CD4-positive, CD25-positive, alpha-beta regulatory T cell (primary cell): ENCODE results near the gene TTC31. TPM values are rescaled to one million over a fixed set of nuclear protein-coding genes. Genes with fewer than 3 reads are reported as not detected.

Experiments used
- ATAC-seq, 2 donors: fragments of 150-1000 bp; cut with Tn5 transposase; one replicate each; pipeline ENCODE4 v1.10.0; 2021; ENCODE audit warnings: low read depth in 2 of 2, moderate number of reproducible peaks in 2 of 2, moderate library complexity in 1 of 2
- DNase-seq, 3 donors: peaks; one replicate each; pipeline versions ENCODE4 v3.0.0 to v3.0.0-alpha.2; 2012 to 2022; ENCODE audit warnings: mixed read lengths in 1 of 3
- H3K27ac ChIP-seq: one replicate; pipeline ENCODE4 v1.7.0; 2013; ENCODE audit warnings: mild to moderate bottlenecking, low read length; ENCODE audit not compliant: insufficient read depth, poor library complexity, severe bottlenecking
- H3K27me3 ChIP-seq: one replicate; pipeline ENCODE4 v1.7.0; 2013; ENCODE audit warnings: low read length; ENCODE audit not compliant: control insufficient read depth, insufficient read depth
- H3K36me3 ChIP-seq: one replicate; pipeline ENCODE4 v1.7.0; 2013; ENCODE audit warnings: mild to moderate bottlenecking, low read length, moderate library complexity; ENCODE audit not compliant: control insufficient read depth, insufficient read depth
- H3K4me1 ChIP-seq: 2 replicates; pipeline ENCODE4 v1.7.0; 2013; ENCODE audit warnings: mild to moderate bottlenecking, low read length; ENCODE audit not compliant: insufficient read depth, control insufficient read depth, poor library complexity, severe bottlenecking
- H3K4me3 ChIP-seq: one replicate; pipeline ENCODE4 v1.7.0; 2013; ENCODE audit warnings: low read depth, mild to moderate bottlenecking, low read length, moderate library complexity
- H3K9me3 ChIP-seq, 2 experiments: 1 replicate in 1 of 2; 2 replicates in 1 of 2; pipeline ENCODE4 v1.7.0; 2013; ENCODE audit warnings: low read length in 2 of 2, mild to moderate bottlenecking in 1 of 2, moderate library complexity in 1 of 2; ENCODE audit not compliant: control insufficient read depth in 2 of 2
- H3K27ac Mint-ChIP-seq, 3 donors: one replicate each; pipeline ENCODE4 v1.8.0; 2020 to 2022; ENCODE audit warnings: mild to moderate bottlenecking in 3 of 3, mixed read lengths in 3 of 3, moderate library complexity in 2 of 3
- H3K27me3 Mint-ChIP-seq: one replicate; pipeline ENCODE4 v1.8.0; 2022; ENCODE audit warnings: mild to moderate bottlenecking, mixed read lengths
- H3K36me3 Mint-ChIP-seq: one replicate; pipeline ENCODE4 v1.8.0; 2020; ENCODE audit warnings: mixed read lengths
- H3K4me1 Mint-ChIP-seq, 4 donors: one replicate each; pipeline ENCODE4 v1.8.0; 2020 to 2022; ENCODE audit warnings: mixed read lengths in 4 of 4, mild to moderate bottlenecking in 1 of 4
- H3K4me3 Mint-ChIP-seq, 4 donors: one replicate each; pipeline ENCODE4 v1.8.0; 2020 to 2022; ENCODE audit warnings: mild to moderate bottlenecking in 4 of 4, mixed read lengths in 4 of 4, moderate library complexity in 3 of 4
- H3K9me3 Mint-ChIP-seq, 7 donors: one replicate each; pipeline ENCODE4 v1.8.0; 2020 to 2022; ENCODE audit warnings: mixed read lengths in 7 of 7, mild to moderate bottlenecking in 3 of 7, moderate library complexity in 2 of 7
- polyA plus RNA-seq, 4 donors: library from polyadenylated mRNA; unstranded; fragments of 300-500 nt; fragmentation: Illumina TruSeq; gene quantifications; one replicate each; pipeline ENCODE4 v1.2.3, GENCODE V29; 2021
- total RNA-seq: library from RNA; stranded (reverse); gene quantifications from one replicate; pipeline ENCODE4 v1.2.3, GENCODE V29; 2022

Gene TTC31
- total and polyA plus RNA-seq, 5 donors from 2014 or later, result 21.7 to 38.7 (median 23.4) TPM

GRCh38 chr2:74529357-74530238, 46.7 kb downstream of the TTC31 start, which contains the start of the genes AUP1 and HTRA2:
TSS of gene AUP1 (minus strand) at chr2:74529706. CDS start at chr2:74529629, 77 bp downstream.
TSS of gene HTRA2 (plus strand) at chr2:74529933. CDS start at chr2:74530007, 74 bp downstream.
- Mint-ChIP-seq H3K27ac (peak within 1 kb of the TSS; percentile 92 to 95 (median 94)), H3K27me3 (no peaks in the 10 kb centered on the region), H3K4me1 (peaks cover 7 to 51% (median 30%) of the 10 kb centered on the region in 4 donors), H3K36me3 (peaks cover 37% of the 10 kb centered on the region), H3K9me3 (no peaks in the 10 kb centered on the region), H3K4me3 (peak within 1 kb of the TSS; percentile 87 to 96 (median 94))
- peak; percentile 91 to 92 for ATAC-seq
- no peaks in the 10 kb centered on the region for H3K27me3 ChIP-seq
- peak within 1 kb of the TSS; percentile 75 for H3K4me3 ChIP-seq
- DNase-seq, result peak; percentile 78 to 98 (median 88)
- peaks cover 27% of the 10 kb centered on the region for H3K4me1 ChIP-seq
- peaks cover 23% of the 10 kb centered on the region for H3K36me3 ChIP-seq
- H3K9me3 ChIP-seq, result no peaks in the 10 kb centered on the region
- H3K27ac ChIP-seq, result peak within 1 kb of the TSS; percentile 89

- peak overlapping the region; percentile 87 to 96 (median 94) for H3K4me3 Mint-ChIP-seq
- peak overlapping the region; percentile 89 to 95 (median 94) for H3K27ac Mint-ChIP-seq
- Histone ChIP-seq H3K36me3 (peaks cover 23% of the 10 kb centered on the region), H3K4me3 (peak overlapping the region; percentile 75), H3K27ac (peak overlapping the region; percentile 89), H3K9me3 (no peaks in the 10 kb centered on the region), H3K4me1 (peaks cover 27% of the 10 kb centered on the region), H3K27me3 (no peaks in the 10 kb centered on the region)
- peaks cover 7 to 51% (median 30%) of the 10 kb centered on the region in 4 donors for H3K4me1 Mint-ChIP-seq
- peaks cover 37% of the 10 kb centered on the region for H3K36me3 Mint-ChIP-seq
- H3K27me3 Mint-ChIP-seq, result no peaks in the 10 kb centered on the region
- H3K9me3 Mint-ChIP-seq, result no peaks in the 10 kb centered on the region
- peak; percentile 5 to 7 for ATAC-seq
- DNase-seq, result peak; percentile 31 to 60 (median 34)
Measured at GRCh38 chr2:74530239-74531187, 47.6 kb downstream of the TTC31 start.

DNA sequence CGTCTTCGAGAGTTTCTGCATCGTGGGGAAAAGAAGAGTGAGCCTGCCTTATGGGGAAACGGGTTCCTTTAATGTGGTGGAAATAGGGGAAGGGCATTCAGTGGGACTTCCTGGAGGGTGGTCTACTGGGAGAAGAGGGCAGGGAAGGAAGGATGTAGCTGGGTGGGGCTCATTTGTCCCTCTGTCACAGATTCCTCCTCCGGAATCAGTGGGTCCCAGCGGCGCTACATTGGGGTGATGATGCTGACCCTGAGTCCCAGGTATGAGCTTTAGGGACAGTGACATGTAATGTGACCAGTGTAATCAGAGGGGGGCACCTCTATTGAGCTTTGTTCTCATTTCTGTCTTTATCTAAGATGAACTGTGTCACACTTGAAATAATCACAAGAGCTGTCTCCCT, 48.8 kb downstream of the TTC31 start:
- Mint-ChIP-seq H3K27ac (peak overlapping the region in 2 of 3 donors; percentile 17 to 49), H3K36me3 (peaks cover 27% of the 10 kb centered on the region), H3K9me3 (no peaks in the 10 kb centered on the region), H3K4me3 (peak overlapping the region; percentile 54 to 96 (median 90)), H3K4me1 (peaks cover 7 to 45% (median 27%) of the 10 kb centered on the region in 4 donors), H3K27me3 (no peaks in the 10 kb centered on the region)
- Histone ChIP-seq H3K4me3 (peak overlapping the region; percentile 75), H3K9me3 (no peaks in the 10 kb centered on the region), H3K4me1 (peaks cover 27% of the 10 kb centered on the region), H3K27me3 (no peaks in the 10 kb centered on the region), H3K27ac (no peak overlapping the region), H3K36me3 (peaks cover 16% of the 10 kb centered on the region)
- DNase-seq (no peak), ATAC-seq (no peak)

GRCh38 chr2:74532222-74532621, 49.3 kb downstream of the TTC31 start:
- Histone ChIP-seq H3K4me3 (no peak overlapping the region), H3K27ac (no peak overlapping the region), H3K27me3 (peaks cover 2% of the 10 kb centered on the region), H3K4me1 (peaks cover 27% of the 10 kb centered on the region), H3K9me3 (no peaks in the 10 kb centered on the region), H3K36me3 (peaks cover 10% of the 10 kb centered on the region)
- H3K36me3 Mint-ChIP-seq, result peaks cover 22% of the 10 kb centered on the region
- H3K27me3 Mint-ChIP-seq, result no peaks in the 10 kb centered on the region
- H3K4me1 Mint-ChIP-seq, result peaks cover 7 to 39% (median 27%) of the 10 kb centered on the region in 4 donors
- ATAC-seq, result no peak
- peak overlapping the region; percentile 72 to 96 (median 80) for H3K4me3 Mint-ChIP-seq
- DNase-seq, result peak in 2 of 3 donors; percentile 55 to 79
- H3K9me3 Mint-ChIP-seq, result no peaks in the 10 kb centered on the region
- peak overlapping the region; percentile 17 to 67 (median 49) for H3K27ac Mint-ChIP-seq

- Histone ChIP-seq H3K36me3 (no peaks in the 10 kb centered on the region), H3K27me3 (peaks cover 11% of the 10 kb centered on the region), H3K4me3 (no peak overlapping the region), H3K9me3 (no peaks in the 10 kb centered on the region), H3K4me1 (peaks cover 27% of the 10 kb centered on the region), H3K27ac (no peak overlapping the region)
- Mint-ChIP-seq H3K4me1 (peaks cover 7 to 28% (median 23%) of the 10 kb centered on the region in 4 donors), H3K9me3 (no peaks in the 10 kb centered on the region), H3K36me3 (peaks cover 10% of the 10 kb centered on the region), H3K4me3 (no peak overlapping the region), H3K27me3 (peaks cover 7% of the 10 kb centered on the region), H3K27ac (no peak overlapping the region)
- DNase-seq (no peak), ATAC-seq (no peak)
Measured at GRCh38 chr2:74533464-74533863, 50.6 kb downstream of the TTC31 start.

DNA sequence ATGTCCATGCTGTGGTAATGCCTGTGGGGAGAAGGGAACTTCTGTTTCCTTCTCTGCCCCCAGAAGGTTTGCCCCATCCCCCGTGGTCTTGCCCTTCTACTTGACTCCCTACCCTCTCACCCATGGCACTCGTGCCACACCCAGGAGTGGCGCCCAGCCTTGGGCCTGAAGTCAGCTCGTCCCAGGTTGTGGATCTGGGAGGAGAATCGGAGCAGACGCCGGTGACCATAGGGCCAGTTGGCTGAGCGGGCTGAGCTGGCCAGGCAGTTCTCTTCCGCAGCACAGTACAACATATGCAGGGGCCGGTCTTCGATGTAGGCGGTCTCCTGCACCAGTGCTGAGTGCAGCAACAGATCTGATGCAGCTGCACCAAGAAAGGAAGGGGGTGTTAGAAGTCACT, 51.5 kb downstream of the TTC31 start:
- peaks cover 19% of the 10 kb centered on the region for H3K4me1 ChIP-seq
- H3K36me3 ChIP-seq, result no peaks in the 10 kb centered on the region
- H3K27me3 ChIP-seq, result peaks cover 14% of the 10 kb centered on the region
- H3K27ac ChIP-seq, result no peak overlapping the region
- Mint-ChIP-seq H3K9me3 (no peaks in the 10 kb centered on the region), H3K4me1 (peaks cover 7 to 20% (median 16%) of the 10 kb centered on the region in 4 donors), H3K27ac (no peak overlapping the region), H3K4me3 (no peak overlapping the region), H3K27me3 (peaks cover 13% of the 10 kb centered on the region), H3K36me3 (peaks cover 10% of the 10 kb centered on the region)
- no peaks in the 10 kb centered on the region for H3K9me3 ChIP-seq
- ATAC-seq (no peak), DNase-seq (no peak)
- no peak overlapping the region for H3K4me3 ChIP-seq

- Histone ChIP-seq H3K4me1 (peaks cover 13% of the 10 kb centered on the region), H3K36me3 (no peaks in the 10 kb centered on the region), H3K4me3 (no peak overlapping the region), H3K9me3 (no peaks in the 10 kb centered on the region), H3K27ac (no peak overlapping the region), H3K27me3 (peaks cover 19% of the 10 kb centered on the region)
- Mint-ChIP-seq H3K36me3 (peaks cover 10% of the 10 kb centered on the region), H3K27me3 (peaks cover 13% of the 10 kb centered on the region), H3K9me3 (no peaks in the 10 kb centered on the region), H3K4me1 (peaks cover 7 to 19% (median 16%) of the 10 kb centered on the region in 4 donors), H3K27ac (no peak overlapping the region), H3K4me3 (no peak overlapping the region)
- ATAC-seq (no peak), DNase-seq (no peak)
Measured at GRCh38 chr2:74535440-74535965, 52.6 kb downstream of the TTC31 start.
